Esophagus squamous epithelium (tissue), 4 donors: ENCODE measurements around the gene ASIC3.

Experiments used
- CTCF ChIP-seq, 6 experiments: fragments of 450-650 bp in 4 of 6; fragments of 200-600 bp in 2 of 6; sonication (generic) in 2 of 6; IDR thresholded peaks; one replicate each; pipeline ENCODE4 v1.5.1; 2016 to 2019; ENCODE audit warnings: antibody characterized with exemption in 6 of 6, mild to moderate bottlenecking in 4 of 6, moderate library complexity in 4 of 6
- POLR2A ChIP-seq, 4 donors: fragments of 450-650 bp; IDR thresholded peaks; one replicate each; pipeline ENCODE4 v1.6.1; 2017; ENCODE audit warnings: antibody characterized with exemption in 4 of 4, mild to moderate bottlenecking in 4 of 4, moderate library complexity in 3 of 4

DNA sequence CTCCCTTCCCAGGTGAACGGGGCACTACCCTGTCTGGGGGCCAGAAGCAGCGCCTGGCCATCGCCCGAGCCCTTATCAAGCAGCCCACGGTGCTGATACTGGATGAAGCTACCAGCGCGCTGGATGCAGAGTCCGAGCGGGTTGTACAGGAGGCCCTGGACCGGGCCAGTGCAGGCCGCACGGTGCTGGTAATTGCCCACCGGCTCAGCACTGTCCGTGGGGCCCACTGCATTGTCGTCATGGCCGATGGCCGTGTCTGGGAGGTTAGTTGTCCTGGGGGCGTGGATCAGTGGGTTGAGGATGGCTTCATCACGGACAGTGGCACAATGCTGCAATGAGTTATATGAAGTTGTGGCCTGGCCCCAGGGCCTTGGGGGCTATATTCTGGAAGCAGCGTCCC, 4.4 kb upstream of the ASIC3 start:
- TF ChIP-seq CTCF (IDR thresholded peaks at IDR 0.05): no peak
- TF ChIP-seq POLR2A (IDR thresholded peaks at IDR 0.05): no peak
